GM19468 (cell line): Measurements from ENCODE around the gene PRSS56.

Source experiments
- ATAC-seq: cut with Tn5 transposase; IDR thresholded peaks from one replicate; pipeline ENCODE4 v1.9.1; 2021; ENCODE audit warnings: mild to moderate bottlenecking, moderate library complexity, moderate number of reproducible peaks; ENCODE audit not compliant: unreplicated experiment; ENCODE audit errors: extremely low read depth

PRSS56 gene

DNA sequence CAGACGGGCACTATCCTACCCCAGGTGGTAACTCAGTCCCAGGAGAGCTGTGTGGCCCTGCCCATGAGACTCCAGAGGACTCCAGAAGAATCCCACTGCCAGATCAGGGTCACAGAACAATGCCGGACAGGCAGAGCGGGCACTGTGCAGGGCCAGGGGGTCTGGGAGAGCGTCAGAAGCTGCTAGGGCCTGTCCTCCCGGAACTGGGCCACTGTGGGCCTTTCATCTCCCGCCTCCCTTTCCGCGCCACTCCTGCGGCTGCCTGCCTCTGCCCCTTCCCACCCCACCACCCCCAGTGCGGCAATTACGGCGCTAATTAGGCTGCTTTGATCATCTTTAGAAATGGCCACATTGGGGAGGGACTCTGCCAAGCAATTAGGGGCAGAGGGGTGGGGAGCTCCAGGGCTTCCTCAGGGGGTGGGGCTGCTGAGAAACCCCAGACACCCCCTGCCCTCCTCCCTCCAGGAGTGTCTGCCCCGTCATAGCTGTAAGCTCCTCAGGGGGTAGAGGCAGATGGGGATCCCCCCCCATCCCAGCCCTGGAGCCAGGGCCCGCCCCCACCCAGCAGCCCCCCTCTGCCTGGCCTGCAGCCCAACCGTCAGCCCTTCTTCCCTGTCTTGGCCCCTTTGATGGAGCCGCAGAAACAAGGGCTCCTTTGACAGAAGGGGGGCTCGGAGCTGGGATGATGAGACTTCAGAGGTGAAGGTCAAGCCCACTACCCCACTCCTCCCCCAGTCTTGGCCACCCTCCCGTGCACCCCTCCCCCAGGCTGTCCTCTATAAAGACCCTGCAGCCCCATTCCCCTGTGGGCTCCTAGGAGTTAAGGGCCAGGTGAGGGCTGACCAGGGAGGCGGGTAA, at the start of gene PRSS56:
Gene PRSS56 (plus strand): TSS at position 808 of the 858 bp plus-strand sequence. CDS start 211 bp downstream, outside the sequence.
- ATAC-seq, result no peak

DNA sequence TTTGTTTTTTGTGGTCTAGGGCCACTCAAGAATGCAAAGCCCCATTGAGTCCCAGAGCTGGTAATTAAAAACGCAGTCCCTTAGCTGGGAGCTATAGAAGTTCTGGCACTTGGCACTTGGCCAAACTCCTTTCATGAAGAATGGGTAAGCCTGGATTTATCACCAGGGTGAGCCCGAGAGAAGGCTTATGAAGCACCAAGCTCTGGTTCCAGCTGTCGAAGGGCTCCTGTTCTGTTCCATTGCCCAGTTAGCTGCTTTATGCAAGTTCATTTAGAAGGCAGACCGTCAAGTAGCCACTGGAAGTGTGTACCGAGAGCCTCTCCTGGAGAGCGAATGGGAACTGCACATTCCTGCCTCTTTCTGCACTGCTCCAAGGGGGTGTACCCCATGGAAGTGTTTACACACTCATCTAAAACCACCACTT, 46.7 kb upstream of the PRSS56 start:
- ATAC-seq, result no peak

DNA sequence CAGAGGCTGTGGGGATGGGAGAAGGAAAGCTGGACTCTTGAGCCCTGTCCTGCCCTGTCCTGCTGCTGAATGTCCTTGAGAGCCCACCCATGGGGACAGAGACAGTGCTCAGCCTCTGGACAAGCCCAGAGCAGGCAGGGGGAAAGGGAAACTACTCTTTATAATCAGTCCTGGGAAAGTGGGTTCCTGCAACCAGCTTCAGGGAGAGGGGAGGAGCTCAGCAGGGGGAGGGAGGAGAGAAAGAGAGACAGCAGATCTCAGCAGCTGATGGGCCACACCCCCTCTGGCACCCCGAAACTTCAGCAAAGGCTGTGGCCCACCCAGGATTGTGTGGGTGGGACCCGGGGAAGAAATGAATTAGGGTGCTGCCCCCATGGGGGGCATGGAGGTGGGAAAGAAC, 44.1 kb upstream of the PRSS56 start:
- no peak for ATAC-seq

DNA sequence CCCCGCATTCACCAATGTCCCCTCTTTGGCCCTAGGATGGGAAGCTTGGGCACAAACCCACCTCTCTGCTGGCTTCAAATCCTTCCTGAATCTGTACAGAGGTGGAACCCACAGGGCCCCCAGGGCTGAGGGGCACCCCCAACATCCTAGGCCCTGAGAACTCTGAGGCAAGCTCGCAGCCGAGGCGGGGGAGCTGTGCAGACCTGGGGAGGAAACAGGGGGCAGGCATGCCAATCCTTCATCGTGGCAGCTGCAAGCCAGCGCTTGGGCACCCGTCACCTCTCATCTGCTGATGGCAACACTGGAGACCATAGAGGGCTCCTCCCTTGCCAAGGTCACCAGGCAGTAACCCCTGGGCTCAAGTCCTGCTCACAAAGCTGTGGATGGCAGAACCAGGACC, 43.4 kb upstream of the PRSS56 start:
- ATAC-seq, result no peak

DNA sequence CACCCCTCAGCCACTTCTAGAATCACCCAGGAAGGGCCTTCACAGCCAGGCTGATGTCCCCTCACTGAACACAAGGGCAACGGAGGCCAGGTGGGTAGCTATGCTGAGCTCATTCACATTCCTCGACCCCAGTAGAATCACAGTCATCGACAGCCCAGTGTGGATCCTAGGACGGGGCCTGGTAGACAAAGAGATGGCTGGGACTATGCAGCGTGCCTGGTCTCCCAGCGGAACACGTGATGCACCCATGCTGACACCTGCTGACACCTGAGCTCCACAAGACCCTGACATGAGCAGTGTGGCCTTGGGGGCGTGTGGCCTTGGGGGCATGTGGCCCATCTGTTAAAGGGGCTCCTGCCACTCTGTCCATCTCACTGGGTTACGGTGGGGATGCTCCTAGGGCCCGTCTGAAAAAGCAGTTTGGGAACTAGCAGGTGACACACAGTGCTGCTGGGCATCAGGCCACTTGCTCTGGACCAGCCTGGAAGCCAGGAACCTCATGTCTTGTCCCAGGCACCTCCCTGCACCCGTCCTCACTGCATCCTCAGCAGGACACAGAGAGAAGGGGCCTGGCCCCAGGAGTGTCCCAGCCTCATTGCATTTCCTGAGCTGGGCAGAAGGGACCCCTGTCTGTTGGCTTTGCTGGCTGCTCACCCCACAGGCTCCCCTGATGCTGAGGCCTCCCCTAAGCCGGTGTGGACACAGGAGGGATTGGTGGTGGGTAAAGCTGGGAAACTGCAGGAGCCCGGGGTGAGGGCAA, 42.3 kb upstream of the PRSS56 start:
- no peak for ATAC-seq

DNA sequence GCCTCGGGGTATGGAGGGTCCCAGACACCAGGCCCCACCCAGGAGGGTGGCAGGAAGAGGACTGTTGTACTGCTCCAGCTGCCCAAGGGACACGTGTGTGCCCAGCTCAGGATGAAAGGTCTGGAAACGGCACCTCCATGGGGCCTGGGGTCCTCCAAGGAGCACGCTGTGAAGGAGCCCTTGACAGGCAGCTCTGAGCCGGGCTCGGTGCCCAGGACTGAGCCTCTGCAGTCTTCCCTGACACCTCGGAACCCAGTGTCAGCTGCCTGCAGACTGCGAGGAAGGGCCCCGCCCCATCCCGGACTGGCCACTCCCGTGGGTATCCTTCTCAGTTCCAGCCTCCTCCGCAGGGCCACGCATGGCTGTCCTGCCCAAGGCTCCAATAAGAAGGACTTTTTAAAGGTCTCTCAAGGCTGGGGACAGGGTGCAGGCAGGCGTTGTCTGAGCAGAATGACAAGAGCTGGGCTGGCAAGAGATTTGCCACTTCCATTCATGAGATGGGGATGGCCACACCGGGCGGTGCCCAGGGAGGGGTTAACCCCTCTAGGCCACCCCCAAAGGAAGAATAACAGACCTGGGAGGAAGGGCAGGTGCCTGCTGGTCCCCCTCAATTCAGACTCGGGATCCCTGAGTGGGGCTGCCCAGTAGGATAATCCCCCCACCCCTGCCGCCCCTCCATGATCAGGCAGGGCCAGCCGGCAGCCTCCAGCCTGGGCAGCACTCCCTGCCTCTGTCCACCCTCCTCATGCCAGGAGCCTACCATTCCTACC, 41.4 kb upstream of the PRSS56 start:
- ATAC-seq, result no peak

DNA sequence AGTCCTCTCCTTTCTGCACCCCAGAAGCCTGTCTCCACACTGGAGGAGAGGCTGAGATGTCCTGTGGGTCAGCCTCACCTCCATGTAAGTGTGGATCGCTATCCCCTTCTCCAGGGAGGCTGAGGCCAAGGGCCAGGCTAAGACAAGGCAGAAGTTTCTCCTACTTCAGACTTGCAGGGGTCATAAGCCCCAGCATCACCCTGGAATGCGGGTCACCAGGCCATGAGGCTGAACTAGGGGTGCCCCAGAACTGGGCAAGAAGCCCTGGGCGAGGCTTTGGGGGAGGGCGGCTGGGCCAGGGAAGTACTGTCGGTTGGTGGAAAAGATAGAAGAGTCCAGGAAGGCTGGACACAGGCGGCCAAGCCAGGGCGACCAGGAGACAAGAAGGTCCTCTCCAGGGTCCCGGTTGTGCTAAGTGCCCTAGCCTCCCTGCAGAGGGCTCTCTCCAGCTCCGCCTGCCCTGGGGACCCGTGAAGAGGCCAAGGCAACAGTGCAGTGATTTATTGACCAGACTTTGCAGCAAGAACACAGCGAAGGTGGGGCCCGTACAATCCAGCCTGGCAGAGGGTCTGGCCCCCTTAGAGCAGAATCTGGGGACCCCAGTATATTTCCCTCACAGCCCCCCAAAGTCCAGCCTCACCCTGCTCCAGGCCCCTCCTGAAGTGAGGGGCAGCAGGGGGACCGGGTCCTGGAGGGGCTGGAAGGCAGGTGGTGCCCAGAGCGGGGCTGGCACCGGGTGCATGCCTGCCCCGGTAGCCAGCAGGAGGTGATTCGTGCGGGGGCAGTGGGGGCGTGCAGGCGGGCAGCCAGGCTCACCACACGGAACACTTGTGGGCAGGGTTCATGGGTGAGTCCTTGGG, 40.6 kb upstream of the PRSS56 start:
- no peak for ATAC-seq

DNA sequence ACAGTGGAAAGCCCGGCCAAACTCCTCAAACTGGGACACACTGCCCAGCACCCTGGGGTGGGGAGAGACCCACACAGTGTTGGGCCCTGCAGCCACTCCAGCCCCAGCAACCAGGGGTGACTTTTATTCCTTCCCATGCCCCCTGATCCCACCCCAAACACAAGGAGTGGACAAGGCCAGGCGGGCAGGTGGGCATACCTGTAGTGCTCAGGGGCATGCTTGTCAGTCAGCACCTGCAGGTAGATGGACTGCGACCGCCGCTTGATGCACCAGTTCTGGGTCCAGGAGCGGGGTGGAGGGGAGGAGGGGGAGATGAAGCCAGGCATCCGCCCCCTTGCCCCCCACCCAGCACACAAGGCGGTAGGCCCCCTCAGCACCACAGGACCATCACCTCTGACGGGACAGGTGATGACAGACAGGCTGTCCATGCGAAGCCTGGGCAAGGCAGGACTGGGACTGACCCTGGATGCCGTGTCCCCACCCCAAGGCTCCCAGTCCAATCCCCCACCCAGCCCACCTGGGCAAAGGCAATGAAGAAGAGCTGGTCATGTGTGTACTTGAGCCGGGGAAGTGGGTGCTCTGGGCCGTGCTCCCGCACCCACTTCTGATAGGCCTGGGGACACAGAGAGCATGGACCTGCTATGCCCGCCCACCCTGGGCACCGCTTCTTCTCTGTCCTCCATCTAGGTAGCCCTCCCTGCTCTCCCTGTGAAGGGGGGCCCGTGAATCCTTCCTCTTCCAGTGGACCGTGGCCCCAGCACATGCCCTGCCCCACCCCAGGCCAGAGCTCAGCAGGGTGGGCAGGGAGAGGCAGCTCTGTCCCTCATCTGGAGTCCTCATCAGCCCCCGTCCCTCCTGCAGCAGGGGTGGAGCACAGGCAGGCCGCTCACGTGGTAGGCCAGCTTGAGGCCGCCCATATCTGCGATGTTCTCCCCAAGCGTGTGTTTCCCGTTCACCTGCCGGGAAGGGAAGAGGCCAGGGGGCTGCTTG, 39.7 kb upstream of the PRSS56 start:
- no peak for ATAC-seq

DNA sequence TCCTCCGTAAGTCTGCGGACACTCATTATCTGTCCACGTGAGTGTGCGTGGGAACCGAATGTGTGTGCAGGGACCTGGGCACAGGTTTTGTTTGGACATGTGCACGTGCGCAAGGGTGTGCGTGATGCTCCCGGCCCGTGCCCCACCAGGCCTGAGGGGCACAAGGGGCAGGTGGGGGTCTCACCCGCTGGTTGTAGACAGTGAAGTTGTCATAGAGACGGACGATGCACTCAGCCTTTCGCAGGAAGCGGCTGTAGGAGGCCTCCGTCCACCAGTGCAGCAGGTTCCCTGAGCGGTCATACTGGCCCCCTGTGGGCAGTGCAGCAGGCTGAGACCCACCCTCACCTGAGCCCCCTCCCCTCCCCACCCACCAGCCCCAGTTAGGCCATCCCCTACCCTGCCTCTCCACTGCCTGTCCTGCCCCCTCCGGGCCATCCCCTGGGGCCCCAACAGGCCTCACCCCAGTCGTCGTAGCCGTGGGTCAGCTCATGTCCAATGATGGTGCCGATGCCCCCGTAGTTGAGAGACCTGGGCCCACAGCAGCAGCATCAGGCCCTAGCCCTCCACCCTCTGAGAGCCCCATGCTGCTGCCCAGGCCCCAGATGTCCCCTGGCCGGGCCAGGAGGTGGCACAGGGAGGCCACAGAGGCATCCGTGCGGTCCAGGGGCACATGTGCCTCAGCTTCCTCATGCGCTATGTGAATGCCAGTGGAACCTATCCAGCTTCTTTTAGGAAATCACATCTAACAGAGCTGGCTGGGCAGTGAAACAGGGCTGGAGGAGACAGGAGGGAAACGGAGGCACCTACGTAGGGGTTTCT, 38.7 kb upstream of the PRSS56 start:
- no peak for ATAC-seq

DNA sequence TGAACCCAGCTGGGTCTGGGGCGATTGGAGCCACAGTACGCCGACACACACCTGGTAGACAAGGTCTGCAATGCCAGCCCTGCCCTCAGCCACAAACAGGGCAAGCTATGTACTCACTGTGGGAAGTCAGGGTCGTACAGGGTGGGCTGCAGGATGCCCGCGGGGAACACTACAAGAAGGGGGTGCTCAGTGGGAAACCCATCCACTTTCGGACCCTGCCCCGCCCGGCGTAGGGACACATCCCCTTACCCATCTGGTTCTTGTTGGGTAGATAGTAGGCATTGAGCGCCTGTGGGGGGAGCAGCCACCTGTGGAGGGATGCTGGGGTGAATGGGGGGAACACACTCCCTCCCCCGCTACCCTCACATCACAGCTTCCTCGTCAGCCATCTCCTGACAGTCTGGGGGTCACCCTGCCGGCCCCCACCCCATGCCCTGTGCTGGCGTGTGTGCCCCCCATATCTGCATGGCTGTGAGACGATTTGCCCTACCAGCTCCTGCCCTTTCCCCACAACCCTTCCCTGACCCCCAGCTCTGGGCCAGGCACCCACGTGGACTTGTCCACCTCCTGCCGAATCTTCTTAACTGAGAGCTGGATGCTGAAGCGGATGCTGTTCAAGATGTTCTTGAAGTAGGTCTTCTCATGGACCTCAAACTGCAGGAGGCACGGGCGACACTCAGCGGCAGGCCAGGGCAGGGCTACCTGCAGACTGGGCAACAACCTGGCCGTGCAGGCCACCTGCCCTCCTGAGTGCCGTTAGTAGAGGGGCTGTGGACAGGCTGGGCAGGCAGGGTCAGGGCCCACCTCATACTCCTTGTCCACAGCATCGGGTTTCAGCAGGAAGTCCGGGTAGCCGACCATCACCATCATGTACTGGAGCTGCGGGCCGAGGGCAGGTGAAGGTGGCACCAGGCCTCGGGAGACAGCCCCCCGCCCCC, 37.6 kb upstream of the PRSS56 start:
- no peak for ATAC-seq

DNA sequence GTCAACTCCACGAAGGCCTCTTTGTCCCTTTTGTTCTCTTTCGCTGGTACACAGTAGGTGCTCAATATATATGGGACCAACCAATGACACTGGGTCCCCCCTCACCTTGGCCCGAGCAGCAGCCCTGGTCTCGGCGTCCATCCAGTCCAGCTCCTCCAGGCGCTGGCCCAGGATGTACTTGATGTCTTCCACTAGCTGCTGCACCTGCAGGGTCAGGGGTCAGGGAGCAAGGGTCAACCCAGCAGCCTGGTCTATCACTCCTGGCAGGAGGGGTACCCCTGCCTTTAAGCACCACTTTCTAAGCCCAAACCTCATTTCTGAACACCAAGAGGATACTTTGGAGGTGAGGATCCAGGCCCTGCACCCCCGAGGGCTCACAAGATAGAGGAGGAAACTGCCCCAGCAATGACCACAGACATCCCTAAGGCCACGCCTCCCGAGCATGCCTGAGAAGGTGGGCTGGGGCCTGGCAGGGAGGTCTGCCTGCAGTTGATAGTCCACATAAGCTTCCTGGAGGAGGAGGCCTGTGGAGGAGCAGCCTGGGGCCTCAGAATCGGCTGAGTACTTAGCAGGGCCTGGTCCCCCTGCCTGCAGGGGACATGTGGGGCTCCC, 36.8 kb upstream of the PRSS56 start:
- no peak for ATAC-seq

DNA sequence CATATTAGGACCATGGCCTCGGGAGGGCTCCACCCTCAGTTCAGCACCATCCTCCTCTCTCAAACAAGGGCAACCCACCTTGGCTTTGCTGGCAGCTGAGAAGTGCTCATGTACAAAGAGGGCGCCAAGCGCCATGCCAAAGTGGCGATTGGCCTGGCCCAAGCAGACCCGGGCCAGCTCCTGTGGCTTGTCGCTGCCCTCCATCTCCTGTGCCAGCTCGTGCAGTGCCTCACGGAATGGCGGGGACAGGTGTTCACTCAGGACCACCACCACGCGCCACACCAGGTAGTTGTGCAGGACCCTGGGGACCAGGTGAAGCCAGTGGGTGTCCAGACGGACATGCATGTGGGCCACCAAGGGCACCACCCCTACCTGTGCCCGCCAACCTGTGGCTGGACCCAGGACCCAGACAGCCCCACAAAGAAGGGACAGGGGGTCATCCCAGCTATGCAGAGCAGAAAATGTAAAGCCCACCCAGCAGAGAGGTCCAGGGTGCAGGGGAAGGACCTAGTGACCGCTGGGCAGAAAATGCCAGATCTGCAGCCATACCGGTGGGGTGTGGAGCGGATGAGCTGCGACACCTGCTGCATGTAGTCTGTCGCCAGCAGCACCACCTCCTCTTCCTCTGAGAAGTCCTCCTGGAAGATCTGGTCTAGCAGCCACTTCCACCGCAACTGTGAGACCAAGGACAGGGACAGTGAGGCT, 36.1 kb upstream of the PRSS56 start:
- no peak for ATAC-seq

DNA sequence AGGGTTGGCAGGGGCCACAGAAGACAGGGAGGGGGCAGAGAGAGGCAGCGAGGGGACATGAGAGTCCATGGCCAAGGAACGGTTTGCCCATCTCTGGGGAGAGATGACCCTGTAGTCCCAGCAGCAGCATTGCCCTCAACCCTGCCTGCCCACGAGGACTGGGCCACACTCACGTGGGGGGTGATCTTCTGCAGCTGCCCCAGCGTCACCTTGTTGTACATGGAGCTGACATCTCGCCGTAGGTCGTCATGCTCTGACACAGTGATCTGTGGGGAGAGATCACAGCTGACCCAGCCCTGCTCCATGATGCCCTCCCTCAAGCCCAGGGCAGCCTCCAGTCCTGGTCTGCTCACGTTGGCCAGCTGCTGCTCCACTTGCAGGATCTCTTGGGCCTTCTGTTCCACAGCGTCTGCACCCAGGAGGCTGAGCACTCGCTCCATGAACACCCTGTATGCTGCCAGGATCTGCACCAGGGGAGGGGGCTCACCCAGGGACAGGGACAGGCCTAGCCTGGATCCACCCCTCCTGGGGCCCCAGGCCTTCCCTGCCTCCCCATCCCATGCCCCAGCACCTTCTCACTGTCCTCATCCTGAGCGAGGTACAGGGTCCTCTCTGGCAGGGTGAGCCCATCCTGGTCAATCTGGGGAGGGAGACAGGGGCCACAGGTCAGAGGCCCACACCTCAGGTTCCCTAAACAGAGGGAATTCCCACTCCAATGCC, 35.4 kb upstream of the PRSS56 start:
- ATAC-seq, result no peak

DNA sequence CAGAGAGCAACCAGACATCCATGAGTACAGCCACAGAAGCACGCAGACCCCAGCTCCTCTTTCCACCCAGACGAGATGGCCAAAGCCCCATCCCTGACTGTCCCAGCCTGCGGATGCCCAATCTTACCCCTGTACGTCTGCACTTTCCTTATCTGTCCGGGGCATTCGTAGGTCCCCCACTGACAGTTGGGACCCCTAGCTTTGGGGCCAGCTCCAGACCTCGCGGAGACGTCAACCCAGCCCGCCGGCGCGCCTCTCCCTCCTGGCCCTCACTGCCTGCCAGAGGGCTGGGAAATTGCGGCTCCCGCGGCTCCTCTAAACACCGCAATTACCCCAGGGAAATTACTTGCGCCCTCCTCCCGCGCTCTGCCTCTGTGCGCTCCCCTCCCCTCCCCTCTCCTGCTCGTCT, 34.8 kb upstream of the PRSS56 start:
- no peak for ATAC-seq
